RKO (cell line): Measurements from ENCODE around the gene LRIG1.

Source experiments
- DNase-seq: peaks from one replicate; pipeline ENCODE4 v3.0.0-alpha.2; 2016; ENCODE audit warnings: low spot score

Gene LRIG1

DNA sequence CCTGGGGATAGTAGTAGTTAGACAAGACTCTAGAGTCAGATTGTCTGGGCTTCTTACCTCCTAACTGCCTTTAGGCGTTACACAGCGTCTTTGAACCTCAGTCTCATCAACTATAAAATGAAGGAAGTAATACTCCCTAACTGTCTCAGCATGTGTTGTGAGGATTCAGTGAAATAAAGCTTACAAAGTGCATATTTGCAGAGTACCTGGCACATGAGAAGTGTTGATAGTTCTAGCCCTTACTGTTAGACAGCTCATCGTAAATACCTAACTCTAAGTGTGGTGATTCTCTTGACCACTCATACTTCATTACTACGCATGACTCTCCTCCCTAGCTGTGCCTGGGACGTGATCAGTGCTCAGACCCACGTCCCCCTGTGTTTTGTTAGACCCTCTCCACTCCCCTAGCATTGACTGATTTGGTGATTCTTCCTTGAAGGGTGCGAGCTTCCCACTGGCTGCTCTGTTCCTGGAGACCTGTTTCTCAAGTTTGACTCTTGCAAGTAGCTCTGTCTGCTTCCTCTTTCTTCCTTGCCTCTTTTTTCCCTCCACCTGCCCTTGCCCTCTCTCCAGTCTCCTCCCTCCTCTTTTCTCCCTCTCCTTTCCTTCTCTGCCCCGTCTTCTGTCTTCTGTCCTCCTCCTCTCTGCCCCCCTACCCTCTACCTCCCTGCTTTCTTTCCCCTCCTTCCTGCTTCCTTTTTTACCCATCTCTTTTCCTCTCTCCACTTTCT, 155.8 kb downstream of the LRIG1 start:
- no peak for DNase-seq

DNA sequence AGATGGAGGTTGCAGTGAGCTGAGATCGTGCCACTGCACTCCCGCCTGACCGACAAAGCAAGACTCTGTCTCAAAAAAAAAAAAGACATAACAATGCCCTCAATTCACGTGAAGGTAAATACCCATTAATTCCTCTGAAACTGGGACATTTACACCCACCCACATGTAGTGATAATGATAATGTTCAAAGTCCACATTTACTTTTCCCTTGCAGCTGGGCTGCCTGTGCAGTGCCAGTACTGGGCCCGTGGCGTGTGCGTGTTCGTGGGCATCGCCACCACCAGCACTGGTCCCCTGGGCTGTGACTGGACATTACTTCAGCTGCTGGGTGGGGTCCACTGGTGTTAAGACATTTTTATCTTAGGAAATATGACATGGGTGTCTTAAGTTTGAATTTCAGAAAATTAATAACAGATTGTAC, 156.4 kb downstream of the LRIG1 start:
- no peak for DNase-seq

DNA sequence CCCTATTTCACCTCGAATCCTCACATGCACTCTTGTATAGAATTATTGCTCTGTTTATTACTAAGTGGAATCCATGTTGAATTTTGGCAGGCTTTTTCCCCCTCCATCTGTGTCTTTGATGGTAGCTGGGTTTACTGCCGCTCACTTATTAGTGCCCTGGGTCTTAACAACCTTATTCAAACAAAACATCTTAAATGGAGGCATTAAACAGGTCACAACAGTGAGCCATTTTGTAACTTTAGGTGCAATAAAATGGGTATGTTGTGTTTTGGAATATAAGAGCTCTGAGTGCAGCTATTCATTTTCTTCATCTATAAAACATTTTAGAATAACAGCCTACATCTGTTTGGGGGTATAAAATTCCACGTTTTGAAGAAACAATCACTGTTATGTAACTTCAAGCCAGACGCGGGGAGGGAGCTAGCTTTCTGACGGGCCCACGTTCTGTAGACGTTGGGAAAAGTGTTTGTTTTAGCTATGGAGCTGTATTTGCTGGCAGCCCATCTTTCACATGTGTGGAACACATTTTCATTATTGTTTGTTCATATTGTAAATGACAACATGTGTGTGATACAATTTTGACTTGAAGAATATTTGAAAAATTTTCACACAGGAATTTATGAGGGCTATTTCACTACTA, 158.0 kb downstream of the LRIG1 start:
- no peak for DNase-seq

DNA sequence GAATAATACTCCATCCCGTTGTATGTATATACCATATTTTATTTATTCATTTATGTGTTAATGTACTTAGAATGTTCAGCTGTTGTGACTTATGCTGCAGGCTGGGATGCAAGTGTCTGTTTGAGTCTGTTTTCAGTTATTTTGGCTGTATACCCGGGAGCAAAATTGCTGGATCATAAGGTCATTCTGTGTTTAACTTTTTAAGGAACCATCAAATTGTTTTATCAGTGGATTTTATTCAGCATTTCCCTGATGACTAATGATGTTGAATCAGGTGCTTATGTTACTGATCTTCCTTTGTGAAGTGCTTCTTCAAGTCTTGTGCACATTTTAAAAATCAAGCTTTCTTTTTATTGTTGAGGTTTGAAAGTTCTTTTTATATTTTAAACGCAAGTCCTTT, 161.9 kb downstream of the LRIG1 start:
- DNase-seq = no peak

DNA sequence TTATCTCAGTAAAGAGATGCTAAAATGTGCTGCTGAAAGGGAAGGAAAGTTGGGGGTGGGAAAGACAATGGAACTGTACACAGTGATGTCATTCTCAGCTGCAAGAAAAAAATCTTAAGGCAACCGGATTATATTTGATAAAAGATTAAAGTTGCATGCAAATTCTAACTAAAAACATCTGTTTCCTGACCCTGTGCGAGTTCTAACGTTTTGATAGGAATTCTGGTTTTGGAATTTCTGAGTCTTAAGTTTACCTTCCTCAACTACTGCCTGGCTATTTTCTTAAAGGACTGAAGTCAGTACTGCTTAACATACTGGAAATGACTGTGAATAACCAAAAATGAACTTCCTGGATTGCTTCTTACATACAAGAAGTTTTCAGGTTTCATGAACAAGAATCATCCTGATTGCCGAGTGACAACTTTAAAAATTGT, 164.5 kb downstream of the LRIG1 start:
- no peak for DNase-seq

DNA sequence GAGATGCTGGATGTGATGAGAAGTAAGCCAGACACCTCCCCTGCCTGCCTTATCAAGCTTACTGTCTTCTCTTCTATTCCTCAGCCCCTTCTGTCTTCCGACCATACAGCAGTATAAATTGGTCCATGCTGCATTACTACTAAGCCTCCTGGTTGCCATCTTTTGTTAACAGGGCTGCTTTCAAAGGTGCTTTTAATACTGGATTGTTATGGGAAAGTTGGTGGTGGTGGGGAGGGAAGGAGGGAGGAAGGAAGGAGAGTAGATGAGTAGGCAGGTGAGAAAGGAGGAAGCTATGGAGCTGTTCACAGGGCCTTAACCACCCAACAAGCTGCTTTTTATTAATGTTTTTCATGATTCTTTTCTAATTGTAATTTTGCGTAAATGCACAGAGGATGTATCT, 165.2 kb downstream of the LRIG1 start:
- DNase-seq = no peak
